Hepatocyte (in vitro differentiated cells): ENCODE results near the gene HOXD4.

Experiments used
- CTCF ChIP-seq: fragments of 200-600 bp; sonication (generic); IDR thresholded peaks from 2 replicates; pipeline ENCODE4 v1.5.1; 2016; ENCODE audit warnings: antibody characterized with exemption, mild to moderate bottlenecking; ENCODE audit not compliant: poor library complexity
- EZH2phosphoT487 ChIP-seq: fragments of 200-600 bp; sonication (generic); IDR thresholded peaks from one replicate; pipeline ENCODE4 v1.6.1; 2018; ENCODE audit warnings: antibody characterized with exemption, mild to moderate bottlenecking, low read depth, moderate library complexity; ENCODE audit not compliant: unreplicated experiment, severe bottlenecking

DNA sequence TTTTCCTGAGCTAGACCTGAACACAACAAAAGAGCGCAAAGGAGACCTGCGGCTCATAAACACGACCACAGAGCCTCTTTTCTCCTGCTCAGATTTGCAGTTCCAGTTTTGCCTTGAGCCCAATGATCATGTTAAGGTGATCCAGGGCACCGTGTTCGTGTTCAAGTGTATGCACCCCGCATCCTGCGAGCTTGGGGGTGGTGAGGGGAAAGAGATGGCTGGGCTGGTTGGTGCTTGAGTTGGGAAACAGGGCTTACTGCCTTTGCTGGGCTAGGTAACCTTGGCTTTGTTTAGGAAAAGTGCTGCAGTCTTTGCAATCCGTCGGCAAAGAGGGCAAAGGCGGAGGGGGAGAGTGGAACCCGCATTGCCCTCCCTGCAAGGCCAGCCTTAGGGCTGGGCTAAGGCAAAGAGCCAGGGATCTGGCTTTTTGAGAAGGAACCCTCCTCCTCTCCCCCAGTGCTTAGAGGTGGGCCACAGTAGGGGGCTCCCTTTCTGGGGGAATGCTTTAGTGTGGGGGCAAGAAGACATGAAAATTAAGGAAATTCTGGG lies 33.5 kb upstream of the HOXD4 start:
- TF ChIP-seq CTCF (no peak), EZH2phosphoT487 (no peak)
